ENCODE measurements around the gene IRF6.

The IRF6 gene

DNA sequence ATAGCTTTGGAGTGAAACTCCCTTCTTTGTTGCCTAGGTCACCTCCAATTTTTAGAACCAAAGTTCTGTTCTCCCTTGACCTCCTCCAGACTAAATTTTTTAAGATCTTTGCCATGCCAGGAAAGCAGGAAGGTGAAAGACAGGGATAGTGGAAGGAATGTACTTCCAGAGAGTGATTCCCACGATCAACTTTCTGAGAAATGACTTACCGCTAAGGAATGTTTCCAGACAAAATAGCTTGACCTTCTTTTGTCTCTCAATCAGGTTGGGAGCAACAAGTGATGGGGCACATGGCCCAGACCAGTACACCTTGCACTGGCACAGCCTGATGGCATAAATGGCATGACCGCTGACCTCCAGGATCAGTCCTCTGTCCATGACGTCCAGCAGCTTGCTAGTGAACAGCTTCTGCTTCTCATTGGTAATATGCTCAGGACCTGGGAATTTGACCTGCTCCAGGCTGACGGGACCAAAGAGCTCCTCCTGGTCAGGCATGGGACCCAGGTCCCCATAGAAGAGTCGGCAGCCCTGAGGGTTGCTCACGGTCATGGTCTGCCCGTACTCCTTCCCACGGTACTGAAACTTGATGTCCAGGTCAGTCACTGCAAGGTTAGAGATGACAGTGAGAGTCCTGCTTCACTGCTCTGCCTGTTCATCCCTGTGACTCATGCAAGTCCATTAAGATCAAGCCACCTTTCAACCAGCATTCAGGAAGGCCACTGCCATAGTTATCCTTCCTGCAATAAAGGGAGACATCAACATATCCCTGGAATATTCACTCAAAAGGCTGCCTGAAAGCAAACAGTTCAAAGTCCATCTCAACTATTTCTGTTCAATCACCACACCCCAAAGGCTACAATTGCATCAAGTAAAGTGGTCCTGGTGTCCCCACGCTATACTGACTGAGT is 15.4 kb downstream of the IRF6 start:
- Histone ChIP-seq H3F3A (ENCODE audit: insufficient read depth, low read length) (no peaks in the 10 kb centered on the region), H3K27ac (ENCODE audit: low read depth, low read length, poor library complexity, severe bottlenecking) (no peak overlapping the region), H2AFZ (ENCODE audit: low read length) (no peak overlapping the region), H3K79me2 (ENCODE audit: insufficient read depth, low read length) (no peaks in the 10 kb centered on the region), H3K4me2 (ENCODE audit: low read length) (no peak overlapping the region), H3K9ac (ENCODE audit: low read length) (no peak overlapping the region), H3K4me1 (ENCODE audit: insufficient read depth, low read length, severe bottlenecking) (no peaks in the 10 kb centered on the region), H4K20me1 (ENCODE audit: insufficient read depth, low read length) (no peaks in the 10 kb centered on the region), H3K9me2 (ENCODE audit: low read depth, low read length) (no peaks in the 10 kb centered on the region), H3K9me3 (ENCODE audit: low read length) (no peaks in the 10 kb centered on the region), H3K4me3 (ENCODE audit: low read depth, low read length, poor library complexity, severe bottlenecking) (no peak overlapping the region), H3K36me3 (ENCODE audit: insufficient read depth, low read length) (no peaks in the 10 kb centered on the region), H3K27me3 (ENCODE audit: insufficient read depth, low read length) (peaks cover 11% of the 10 kb centered on the region; the same call in 1 of the 2 replicates)
- TF ChIP-seq, protein P1, sequence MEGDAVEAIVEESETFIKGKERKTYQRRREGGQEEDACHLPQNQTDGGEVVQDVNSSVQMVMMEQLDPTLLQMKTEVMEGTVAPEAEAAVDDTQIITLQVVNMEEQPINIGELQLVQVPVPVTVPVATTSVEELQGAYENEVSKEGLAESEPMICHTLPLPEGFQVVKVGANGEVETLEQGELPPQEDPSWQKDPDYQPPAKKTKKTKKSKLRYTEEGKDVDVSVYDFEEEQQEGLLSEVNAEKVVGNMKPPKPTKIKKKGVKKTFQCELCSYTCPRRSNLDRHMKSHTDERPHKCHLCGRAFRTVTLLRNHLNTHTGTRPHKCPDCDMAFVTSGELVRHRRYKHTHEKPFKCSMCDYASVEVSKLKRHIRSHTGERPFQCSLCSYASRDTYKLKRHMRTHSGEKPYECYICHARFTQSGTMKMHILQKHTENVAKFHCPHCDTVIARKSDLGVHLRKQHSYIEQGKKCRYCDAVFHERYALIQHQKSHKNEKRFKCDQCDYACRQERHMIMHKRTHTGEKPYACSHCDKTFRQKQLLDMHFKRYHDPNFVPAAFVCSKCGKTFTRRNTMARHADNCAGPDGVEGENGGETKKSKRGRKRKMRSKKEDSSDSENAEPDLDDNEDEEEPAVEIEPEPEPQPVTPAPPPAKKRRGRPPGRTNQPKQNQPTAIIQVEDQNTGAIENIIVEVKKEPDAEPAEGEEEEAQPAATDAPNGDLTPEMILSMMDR (IDR thresholded peaks at IDR 0.05; ENCODE audit: low read length): no peak
- no peak for TF ChIP-seq EZH2 (IDR thresholded peaks at IDR 0.05; ENCODE audit: borderline replicate concordance, low read length)

DNA sequence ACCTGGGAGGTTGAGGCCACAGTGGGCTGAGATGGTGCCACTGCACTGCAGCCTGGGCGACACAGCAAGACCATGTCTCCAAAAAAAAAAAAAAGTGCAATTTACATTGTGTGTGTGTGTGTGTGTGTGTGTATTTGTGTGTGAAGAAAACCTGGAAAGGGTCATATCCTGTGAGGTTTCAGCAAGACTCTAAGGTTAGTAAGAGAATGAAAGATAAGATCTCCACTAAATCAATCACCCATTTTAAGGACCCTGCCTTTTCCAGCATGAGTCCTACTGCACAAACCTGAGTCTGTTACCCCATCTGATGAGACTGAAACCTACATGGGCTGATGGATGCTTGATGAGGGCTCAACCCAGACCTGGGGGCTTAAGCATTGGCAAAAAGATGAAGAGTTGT is 16.7 kb downstream of the IRF6 start:
- H4K20me1 ChIP-seq (ENCODE audit: insufficient read depth, low read length): no peaks in the 10 kb centered on the region
- TF ChIP-seq, protein P1 (IDR thresholded peaks at IDR 0.05; ENCODE audit: low read length): no peak
- TF ChIP-seq EZH2 (IDR thresholded peaks at IDR 0.05; ENCODE audit: borderline replicate concordance, low read length): no peak
- H3K4me1 ChIP-seq (ENCODE audit: insufficient read depth, low read length, severe bottlenecking): peaks cover 6% of the 10 kb centered on the region
- no peak overlapping the region for H3K9ac ChIP-seq (ENCODE audit: low read length)
- no peaks in the 10 kb centered on the region for H3K9me2 ChIP-seq (ENCODE audit: low read depth, low read length)
- H3K36me3 ChIP-seq (ENCODE audit: insufficient read depth, low read length): no peaks in the 10 kb centered on the region
- no peaks in the 10 kb centered on the region for H3K79me2 ChIP-seq (ENCODE audit: insufficient read depth, low read length)
- H3F3A ChIP-seq (ENCODE audit: insufficient read depth, low read length): no peaks in the 10 kb centered on the region
- H3K27ac ChIP-seq (ENCODE audit: low read depth, low read length, poor library complexity, severe bottlenecking): no peak overlapping the region
- peaks cover 3% of the 10 kb centered on the region; the same call in 1 of the 2 replicates for H3K27me3 ChIP-seq (ENCODE audit: insufficient read depth, low read length)
- H3K4me3 ChIP-seq (ENCODE audit: low read depth, low read length, poor library complexity, severe bottlenecking): no peak overlapping the region
- H3K4me2 ChIP-seq (ENCODE audit: low read length): no peak overlapping the region
- no peak overlapping the region for H2AFZ ChIP-seq (ENCODE audit: low read length)
- H3K9me3 ChIP-seq (ENCODE audit: low read length): peaks cover 3% of the 10 kb centered on the region; the same call in 1 of the 2 replicates

DNA sequence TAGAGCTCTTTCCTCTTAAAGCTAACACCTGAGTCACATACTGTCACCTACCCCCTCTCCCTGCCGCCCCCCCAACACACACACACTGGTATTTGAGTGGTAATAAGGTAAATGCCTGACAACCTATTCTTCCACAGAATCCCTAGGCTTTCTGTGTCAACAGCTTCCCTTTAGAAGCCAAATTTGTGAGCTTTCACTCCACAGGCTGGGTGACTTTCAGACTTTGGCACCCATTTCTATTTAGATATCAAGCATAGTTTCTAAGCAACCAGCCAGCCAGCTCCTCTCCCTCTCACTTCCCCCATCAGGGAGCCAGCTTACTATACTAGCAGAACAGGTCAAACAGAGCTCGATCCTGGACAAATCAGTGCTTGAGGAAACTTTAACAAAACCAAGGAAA is 18.4 kb downstream of the IRF6 start:
- H2AFZ ChIP-seq (ENCODE audit: low read length): no peak overlapping the region
- TF ChIP-seq, protein P1 (IDR thresholded peaks at IDR 0.05; ENCODE audit: low read length): no peak
- TF ChIP-seq EZH2 (IDR thresholded peaks at IDR 0.05; ENCODE audit: borderline replicate concordance, low read length): no peak
- no peak overlapping the region for H3K27ac ChIP-seq (ENCODE audit: low read depth, low read length, poor library complexity, severe bottlenecking)
- no peak overlapping the region for H3K4me2 ChIP-seq (ENCODE audit: low read length)
- H3F3A ChIP-seq (ENCODE audit: insufficient read depth, low read length): no peaks in the 10 kb centered on the region
- H3K27me3 ChIP-seq (ENCODE audit: insufficient read depth, low read length): no peaks in the 10 kb centered on the region
- H3K4me3 ChIP-seq (ENCODE audit: low read depth, low read length, poor library complexity, severe bottlenecking): no peak overlapping the region
- H3K9me3 ChIP-seq (ENCODE audit: low read length): peaks cover 3% of the 10 kb centered on the region; the same call in 1 of the 2 replicates
- no peaks in the 10 kb centered on the region for H4K20me1 ChIP-seq (ENCODE audit: insufficient read depth, low read length)
- no peak overlapping the region for H3K9ac ChIP-seq (ENCODE audit: low read length)
- H3K4me1 ChIP-seq (ENCODE audit: insufficient read depth, low read length, severe bottlenecking): peaks cover 15% of the 10 kb centered on the region
- H3K9me2 ChIP-seq (ENCODE audit: low read depth, low read length): no peaks in the 10 kb centered on the region
- H3K36me3 ChIP-seq (ENCODE audit: insufficient read depth, low read length): peaks cover 9% of the 10 kb centered on the region
- H3K79me2 ChIP-seq (ENCODE audit: insufficient read depth, low read length): no peaks in the 10 kb centered on the region

Data from OCI-LY1 (cell line).